AG04450 (cell line): Measurements from ENCODE around the gene KIF22. TPM values are rescaled to one million over a fixed set of nuclear protein-coding genes. Genes with fewer than 3 reads are reported as not detected.

Experiments used
- CTCF ChIA-PET: fragments of 300-600, 350-600 bp; formaldehyde crosslinking; extraction: SDS; loops from one replicate; lab custom pipeline; 2022; ENCODE audit warnings: antibody characterized with exemption, inconsistent platforms; lab: Charles Lee
- POLR2A ChIA-PET: fragments of 350-600 bp; formaldehyde crosslinking; extraction: SDS; loops from one replicate; lab custom pipeline; 2021; ENCODE audit warnings: antibody characterized with exemption, inconsistent platforms; lab: Yijun Ruan, JAX
- DNase-seq: peaks from one replicate; pipeline ENCODE4 v3.0.0-alpha.2; 2011; ENCODE audit warnings: low read depth, low spot score
- H3K27ac ChIP-seq: one replicate; pipeline ENCODE4 v1.5.1; 2012; ENCODE audit warnings: low read depth, low read length, control low read depth
- H3K27me3 ChIP-seq: one replicate; pipeline ENCODE4 v1.6.0; 2012; ENCODE audit warnings: low read length; ENCODE audit not compliant: control insufficient read depth, insufficient read depth
- H3K4me3 ChIP-seq: 2 replicates; pipeline ENCODE4 v1.5.1; 2011; ENCODE audit warnings: mild to moderate bottlenecking, low read depth, low read length, control low read depth
- H3K9me3 ChIP-seq: 2 replicates; pipeline ENCODE4 v1.5.1; 2012; ENCODE audit warnings: low read length; ENCODE audit not compliant: control insufficient read depth, insufficient read depth
- CTCF ChIP-seq: IDR thresholded peaks from 2 replicates; pipeline ENCODE4 v1.5.1; 2011; ENCODE audit warnings: low read depth, low read length, control low read depth, inconsistent platforms
- polyA plus RNA-seq: library from polyadenylated mRNA; depleted of rRNA; stranded (reverse); fragments of >200 nt; gene quantifications from 2 replicates; pipeline ENCODE4 v1.2.3, GENCODE V29; 2011

Gene KIF22
- polyA plus RNA-seq, 1 experiment: 14.1 TPM

GRCh38 chr16:29842732-29843346 is 52.3 kb downstream of the KIF22 start:
- CTCF ChIA-PET: no interaction called here
- no peak for DNase-seq
- POLR2A ChIA-PET: interaction anchor here (0.6 to 0.7 kb wide), 2 partner anchors 16 to 17 kb away, joined by 4 to 7 read pairs; no protein-coding TSS in a partner anchor
- 0 out of 2 replicates have a peak, but pooled peaks have one; percentile 3 for TF ChIP-seq CTCF
- Histone ChIP-seq H3K27ac (no peak overlapping the region), H3K9me3 (no peaks in the 10 kb centered on the region), H3K27me3 (no peaks in the 10 kb centered on the region), H3K4me3 (no peak overlapping the region)

GRCh38 chr16:29843931-29844330 is 53.4 kb downstream of the KIF22 start:
- Histone ChIP-seq H3K4me3 (no peak overlapping the region), H3K9me3 (no peaks in the 10 kb centered on the region), H3K27ac (no peak overlapping the region), H3K27me3 (no peaks in the 10 kb centered on the region)
- DNase-seq: no peak
- POLR2A ChIA-PET: no interaction called here
- TF ChIP-seq CTCF: no peak
- CTCF ChIA-PET: no interaction called here

GRCh38 chr16:29844575-29845331 is 54.2 kb downstream of the KIF22 start:
- DNase-seq: no peak
- POLR2A ChIA-PET: interaction anchor here (0.5 kb wide), 1 partner anchor 10 kb away, joined by 3 read pairs; no protein-coding TSS in a partner anchor
- H3K9me3 ChIP-seq: no peaks in the 10 kb centered on the region
- TF ChIP-seq CTCF: no peak
- H3K27me3 ChIP-seq: no peaks in the 10 kb centered on the region
- CTCF ChIA-PET: interaction anchor here (0.6 kb wide), 1 partner anchor 791 kb away, joined by 3 read pairs; no protein-coding TSS in a partner anchor
- no peak overlapping the region for H3K4me3 ChIP-seq
- H3K27ac ChIP-seq: no peak overlapping the region

- H3K4me3 ChIP-seq: no peak overlapping the region
- H3K27me3 ChIP-seq: no peaks in the 10 kb centered on the region
- no peaks in the 10 kb centered on the region for H3K9me3 ChIP-seq
- ChIA-PET POLR2A (no interaction called here), CTCF (no interaction called here)
- TF ChIP-seq CTCF: no peak
- no peak for DNase-seq
- H3K27ac ChIP-seq: no peak overlapping the region
Measured at GRCh38 chr16:29845656-29846055, 55.1 kb downstream of the KIF22 start.
